Lower lobe of right lung (tissue), 2 donors: ENCODE results near the gene LHFPL6. TPM values are rescaled to one million over a fixed set of nuclear protein-coding genes. Genes with fewer than 3 reads are reported as not detected.

Experiments
- ATAC-seq, 2 donors: fragments of 200-7000 bp; cut with Tn5 transposase; one replicate each; pipeline ENCODE4 v1.9.1; 2020 to 2022; ENCODE audit warnings: mild to moderate bottlenecking in 2 of 2, moderate library complexity in 2 of 2
- DNase-seq: peaks from one replicate; pipeline ENCODE4 v3.0.0-alpha.2; 2020
- H3K27ac ChIP-seq: fragments of 200-600 bp; one replicate; pipeline ENCODE4 v1.8.0; 2022
- H3K27me3 ChIP-seq: fragments of 200-600 bp; one replicate; pipeline ENCODE4 v1.8.0; 2022; ENCODE audit warnings: low read depth
- H3K36me3 ChIP-seq: fragments of 200-600 bp; one replicate; pipeline ENCODE4 v1.8.0; 2022; ENCODE audit warnings: mild to moderate bottlenecking
- H3K4me1 ChIP-seq: fragments of 200-600 bp; one replicate; pipeline ENCODE4 v1.8.0; 2022
- H3K4me3 ChIP-seq: fragments of 200-600 bp; one replicate; pipeline ENCODE4 v1.8.0; 2022; ENCODE audit warnings: mild to moderate bottlenecking
- H3K9me3 ChIP-seq: fragments of 200-600 bp; one replicate; pipeline ENCODE4 v1.8.0; 2022
- intact Hi-C: fragments of 100-400 bp; cut with DNase I; formaldehyde crosslinking; loops from one replicate; pipeline ENCODE4 v1.11.0; 2022
- total RNA-seq: library from RNA; stranded (reverse); fragmentation: NEBNext Ultra II Directional; extraction: Animal tissue kit (Norgen Biotek cat#: 25700); gene quantifications from one replicate; pipeline ENCODE4 v1.2.1, GENCODE V29; 2021
- TF ChIP-seq, protein P1 (sequence below): fragments of 200-600 bp; IDR thresholded peaks from one replicate; pipeline ENCODE4 v1.8.0; 2022; ENCODE audit warnings: antibody characterized with exemption, mild to moderate bottlenecking
- donor health status: DM: no; HTN: yes; CAD: no; lungs with severe emphysema.

Gene LHFPL6
- total RNA-seq, 1 donor from 2014 or later, result 68.7 TPM

- no peak for DNase-seq
- no peak for ATAC-seq
- Histone ChIP-seq H3K9me3 (no peaks in the 10 kb centered on the region), H3K27me3 (no peaks in the 10 kb centered on the region), H3K27ac (no peak overlapping the region), H3K4me3 (no peak overlapping the region), H3K4me1 (no peaks in the 10 kb centered on the region), H3K36me3 (no peaks in the 10 kb centered on the region)
- TF ChIP-seq, protein P1, sequence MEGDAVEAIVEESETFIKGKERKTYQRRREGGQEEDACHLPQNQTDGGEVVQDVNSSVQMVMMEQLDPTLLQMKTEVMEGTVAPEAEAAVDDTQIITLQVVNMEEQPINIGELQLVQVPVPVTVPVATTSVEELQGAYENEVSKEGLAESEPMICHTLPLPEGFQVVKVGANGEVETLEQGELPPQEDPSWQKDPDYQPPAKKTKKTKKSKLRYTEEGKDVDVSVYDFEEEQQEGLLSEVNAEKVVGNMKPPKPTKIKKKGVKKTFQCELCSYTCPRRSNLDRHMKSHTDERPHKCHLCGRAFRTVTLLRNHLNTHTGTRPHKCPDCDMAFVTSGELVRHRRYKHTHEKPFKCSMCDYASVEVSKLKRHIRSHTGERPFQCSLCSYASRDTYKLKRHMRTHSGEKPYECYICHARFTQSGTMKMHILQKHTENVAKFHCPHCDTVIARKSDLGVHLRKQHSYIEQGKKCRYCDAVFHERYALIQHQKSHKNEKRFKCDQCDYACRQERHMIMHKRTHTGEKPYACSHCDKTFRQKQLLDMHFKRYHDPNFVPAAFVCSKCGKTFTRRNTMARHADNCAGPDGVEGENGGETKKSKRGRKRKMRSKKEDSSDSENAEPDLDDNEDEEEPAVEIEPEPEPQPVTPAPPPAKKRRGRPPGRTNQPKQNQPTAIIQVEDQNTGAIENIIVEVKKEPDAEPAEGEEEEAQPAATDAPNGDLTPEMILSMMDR, result no peak
- intact Hi-C loops, result no loop called here
Measured at GRCh38 chr13:39326469-39327171, 276.4 kb downstream of the LHFPL6 start.

DNA sequence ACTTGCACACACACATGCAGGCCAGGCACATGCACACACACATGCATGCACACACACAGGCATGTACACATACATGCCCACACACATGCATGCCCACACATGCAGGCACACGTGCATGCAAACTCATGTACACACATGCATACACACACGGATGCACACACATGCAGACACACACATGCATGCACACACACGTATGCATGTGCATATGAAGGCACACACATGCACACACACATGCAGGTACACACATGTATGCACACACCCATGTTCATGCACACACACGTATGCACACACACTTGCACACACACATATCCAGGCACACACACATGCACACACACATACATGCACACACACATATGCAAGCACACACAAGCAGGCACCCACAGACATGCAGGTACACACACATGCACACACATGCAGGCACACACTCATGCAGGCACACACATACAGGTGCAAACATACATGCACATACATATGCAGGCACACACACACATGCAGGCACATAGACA is 278.1 kb downstream of the LHFPL6 start:
- intact Hi-C loops, result no loop called here
- no peak overlapping the region for H3K4me3 ChIP-seq
- H3K27me3 ChIP-seq, result no peaks in the 10 kb centered on the region
- no peak for ATAC-seq
- H3K36me3 ChIP-seq, result no peaks in the 10 kb centered on the region
- no peaks in the 10 kb centered on the region for H3K4me1 ChIP-seq
- TF ChIP-seq, protein P1, result no peak
- no peaks in the 10 kb centered on the region for H3K9me3 ChIP-seq
- H3K27ac ChIP-seq, result no peak overlapping the region
- no peak for DNase-seq

DNA sequence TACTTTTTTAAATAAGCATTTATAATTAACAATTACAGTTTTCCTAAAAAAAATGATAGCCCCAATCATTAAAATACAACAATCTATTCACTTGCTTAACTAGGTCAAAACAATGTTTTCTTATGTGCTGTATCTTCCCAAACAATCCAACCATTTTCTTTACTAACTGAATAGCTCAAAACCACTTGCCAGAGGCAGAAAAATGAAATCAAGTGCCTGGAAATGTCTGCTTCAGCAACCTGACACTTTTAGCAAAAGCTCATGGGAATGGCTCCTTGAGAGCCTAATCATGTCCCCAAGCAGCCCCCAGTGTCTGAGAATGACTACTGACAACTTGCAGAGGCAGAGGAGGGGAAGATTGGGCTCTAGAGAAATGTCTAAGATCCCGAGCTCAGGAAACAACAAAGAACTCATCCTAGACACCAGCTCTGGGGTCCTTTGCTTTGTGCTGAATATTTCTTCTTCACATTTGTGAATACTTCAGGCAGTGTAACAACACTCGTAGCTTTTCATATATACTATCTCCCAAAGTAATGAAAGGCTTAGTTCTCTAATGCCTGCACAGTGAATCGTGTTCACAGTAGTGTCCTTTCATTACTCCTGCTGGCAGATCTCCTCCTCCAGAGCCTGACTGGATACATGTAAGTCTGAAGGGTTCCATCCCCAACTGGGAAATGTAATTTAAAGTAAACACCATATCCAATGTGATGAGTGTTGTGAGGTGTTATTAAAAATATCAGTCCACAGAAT is 280.0 kb downstream of the LHFPL6 start:
- TF ChIP-seq, protein P1, result no peak
- Histone ChIP-seq H3K36me3 (no peaks in the 10 kb centered on the region), H3K4me1 (no peaks in the 10 kb centered on the region), H3K27me3 (no peaks in the 10 kb centered on the region), H3K9me3 (no peaks in the 10 kb centered on the region), H3K4me3 (no peak overlapping the region), H3K27ac (no peak overlapping the region)
- intact Hi-C loops, result no loop called here
- no peak for ATAC-seq
- DNase-seq, result no peak

GRCh38 chr13:39321574-39321973 is 281.4 kb downstream of the LHFPL6 start:
- Histone ChIP-seq H3K4me1 (peaks cover 10% of the 10 kb centered on the region), H3K27me3 (no peaks in the 10 kb centered on the region), H3K27ac (no peak overlapping the region), H3K4me3 (no peak overlapping the region), H3K9me3 (no peaks in the 10 kb centered on the region), H3K36me3 (no peaks in the 10 kb centered on the region)
- DNase-seq (no peak), ATAC-seq (no peak)
- TF ChIP-seq, protein P1, result no peak
- intact Hi-C loops, result no loop called here

GRCh38 chr13:39318161-39318560 is 284.8 kb downstream of the LHFPL6 start:
- Histone ChIP-seq H3K9me3 (no peaks in the 10 kb centered on the region), H3K36me3 (no peaks in the 10 kb centered on the region), H3K27me3 (no peaks in the 10 kb centered on the region), H3K27ac (no peak overlapping the region), H3K4me1 (peaks cover 17% of the 10 kb centered on the region), H3K4me3 (no peak overlapping the region)
- ATAC-seq, result no peak
- intact Hi-C loops, result no loop called here
- DNase-seq, result no peak
- TF ChIP-seq, protein P1, result no peak
